HEK293 (cell line): Measurements from ENCODE around the gene MYO1D.

Experiments
- CTCF ChIA-PET: fragments of 350-600 bp; formaldehyde crosslinking; extraction: SDS; loops from one replicate; lab custom pipeline; 2021; ENCODE audit warnings: antibody characterized with exemption; lab: Yijun Ruan, JAX
- POLR2A ChIA-PET: fragments of 300-600 bp; formaldehyde crosslinking; extraction: SDS; loops from one replicate; lab custom pipeline; 2020; ENCODE audit warnings: antibody characterized with exemption, inconsistent platforms; lab: Yijun Ruan, JAX
- H3K27ac ChIP-seq: fragments of 200-500 bp; sonication (Bioruptor generic); 2 replicates; pipeline ENCODE4 v1.5.1; 2014; ENCODE audit warnings: low read depth, low read length, control low read depth, inconsistent platforms; ENCODE audit errors: extremely low read depth
- H3K36me3 ChIP-seq, 2 experiments: fragments of 200-500 bp in 1 of 2; sonication (Bioruptor generic) in 1 of 2; 1 replicate in 1 of 2; 2 replicates in 1 of 2; pipeline ENCODE4 v1.5.1; 2014 to 2017; ENCODE audit warnings: inconsistent platforms in 2 of 2, low read length in 2 of 2; ENCODE audit not compliant: control insufficient read depth in 2 of 2, insufficient read depth in 1 of 2
- H3K4me1 ChIP-seq: fragments of 200-500 bp; sonication (Bioruptor generic); 2 replicates; pipeline ENCODE4 v1.5.1; 2014; ENCODE audit warnings: mild to moderate bottlenecking, low read length, inconsistent platforms; ENCODE audit not compliant: control insufficient read depth, insufficient read depth
- H3K4me3 ChIP-seq: 2 replicates; pipeline ENCODE4 v1.5.1; 2011; ENCODE audit warnings: low read depth, mild to moderate bottlenecking, control low read depth, low read length, moderate library complexity
- H3K9me3 ChIP-seq: fragments of 200-500 bp; sonication (Bioruptor generic); 2 replicates; pipeline ENCODE4 v1.5.1; 2014; ENCODE audit warnings: low read depth, low read length, inconsistent platforms; ENCODE audit not compliant: control insufficient read depth, insufficient read depth
- ATF2 ChIP-seq: fragments of 450-650 bp; formaldehyde crosslinking; IDR thresholded peaks from 2 replicates; pipeline ENCODE4 v1.5.1; 2016; ENCODE audit warnings: missing biosample characterization, missing genetic modification characterization, low read depth
- BCL11A ChIP-seq: fragments of 450-650 bp; formaldehyde crosslinking; IDR thresholded peaks from 2 replicates; pipeline ENCODE4 v1.5.1; 2016; ENCODE audit warnings: low read depth, missing biosample characterization, missing genetic modification characterization
- INSM2 ChIP-seq: fragments of 450-650 bp; formaldehyde crosslinking; IDR thresholded peaks from 2 replicates; pipeline ENCODE4 v1.5.1; 2016; ENCODE audit warnings: missing biosample characterization, missing genetic modification characterization
- KLF16 ChIP-seq: fragments of 450-650 bp; formaldehyde crosslinking; IDR thresholded peaks from 2 replicates; pipeline ENCODE4 v1.5.1; 2017; ENCODE audit warnings: missing biosample characterization, missing genetic modification characterization
- ZBTB11 ChIP-seq: fragments of 450-650 bp; formaldehyde crosslinking; conservative IDR thresholded peaks from 2 replicates; pipeline ENCODE4 v1.5.1; 2016; ENCODE audit warnings: low read depth, missing biosample characterization, missing genetic modification characterization
- ZNF112 ChIP-seq: fragments of 450-650 bp; formaldehyde crosslinking; IDR thresholded peaks from 2 replicates; pipeline ENCODE4 v1.5.0; 2017; ENCODE audit warnings: missing biosample characterization, missing genetic modification characterization
- ZNF114 ChIP-seq: fragments of 450-650 bp; formaldehyde crosslinking; IDR thresholded peaks from 2 replicates; pipeline ENCODE4 v1.5.0; 2017; ENCODE audit warnings: missing biosample characterization, missing genetic modification characterization
- ZNF202 ChIP-seq: fragments of 450-650 bp; formaldehyde crosslinking; IDR thresholded peaks from 2 replicates; pipeline ENCODE4 v1.5.1; 2016; ENCODE audit warnings: missing biosample characterization, missing genetic modification characterization, borderline replicate concordance
- ZNF350 ChIP-seq: fragments of 450-650 bp; formaldehyde crosslinking; IDR thresholded peaks from 2 replicates; pipeline ENCODE4 v1.5.0; 2017; ENCODE audit warnings: missing biosample characterization, mild to moderate bottlenecking, missing genetic modification characterization
- ZNF362 ChIP-seq: fragments of 450-650 bp; formaldehyde crosslinking; IDR thresholded peaks from 2 replicates; pipeline ENCODE4 v1.5.1; 2016; ENCODE audit warnings: missing biosample characterization, missing genetic modification characterization
- ZNF510 ChIP-seq: fragments of 450-650 bp; formaldehyde crosslinking; IDR thresholded peaks from 2 replicates; pipeline ENCODE4 v1.5.1; 2018; ENCODE audit warnings: mild to moderate bottlenecking, missing genetic modification characterization, missing biosample characterization; ENCODE audit not compliant: insufficient replicate concordance
- ZNF548 ChIP-seq: fragments of 450-650 bp; formaldehyde crosslinking; IDR thresholded peaks from 2 replicates; pipeline ENCODE4 v1.5.1; 2016; ENCODE audit warnings: missing biosample characterization, missing genetic modification characterization
- ZNF624 ChIP-seq: fragments of 450-650 bp; formaldehyde crosslinking; IDR thresholded peaks from 2 replicates; pipeline ENCODE4 v1.5.1; 2017; ENCODE audit warnings: missing biosample characterization, missing genetic modification characterization
- ZNF791 ChIP-seq: fragments of 450-650 bp; formaldehyde crosslinking; IDR thresholded peaks from 2 replicates; pipeline ENCODE4 v1.5.1; 2016; ENCODE audit warnings: missing biosample characterization, missing genetic modification characterization

Gene MYO1D

GRCh38 chr17:32773856-32774694, 102.8 kb downstream of the MYO1D start (continued):
- no peak for TF ChIP-seq ZBTB11 (tag by site-specific recombination)
- no peak for TF ChIP-seq ZNF548 (tag by site-specific recombination)
- no peak for TF ChIP-seq ZNF624 (tag by site-specific recombination)
- TF ChIP-seq ZNF362 (tag by site-specific recombination), result no peak
- no peak for TF ChIP-seq BCL11A (tag by site-specific recombination)
- no peak for TF ChIP-seq ATF2 (tag by site-specific recombination)
- no peak for TF ChIP-seq ZNF202 (tag by site-specific recombination)
- TF ChIP-seq, all 188 proteins: peak for 0

- TF ChIP-seq ZNF350 (tag by site-specific recombination) (no peak), KLF16 (tag by site-specific recombination) (no peak), INSM2 (tag by site-specific recombination) (no peak), ZNF510 (tag by site-specific recombination) (no peak), ZNF114 (tag by site-specific recombination) (no peak), ATF2 (tag by site-specific recombination) (no peak), ZNF112 (tag by site-specific recombination) (no peak), ZNF791 (no peak)
- no peaks in the 10 kb centered on the region for H3K9me3 ChIP-seq
- no peak overlapping the region for H3K4me3 ChIP-seq
- peaks cover 7 to 9% of the 10 kb centered on the region in 2 experiments; a peak in 2 of 3 replicates for H3K36me3 ChIP-seq
- ChIA-PET POLR2A (no interaction called here), CTCF (interaction anchor here (0.6 to 3.7 kb wide), 6 partner anchors 10 to 113 kb away, joined by 3 to 23 read pairs (median 4); partner anchors contain the start of gene MYO1D)
- no peak overlapping the region for H3K27ac ChIP-seq
- 0 out of 2 replicates have a peak, but pooled peaks cover 3% of the 10 kb centered on the region for H3K4me1 ChIP-seq
These were observed 104.4 kb downstream of the MYO1D start for GRCh38 chr17:32772453-32773025.
